HG03378 (cell line): ENCODE data around the gene YIPF4.
"Not testable (repeated sequence)": the region's sequence is repeated elsewhere in the genome, so short reads cannot be mapped to it uniquely, and the experiment has no call there.

ENCODE experiments used
- ATAC-seq: cut with Tn5 transposase; IDR thresholded peaks from one replicate; pipeline ENCODE4 v1.9.1; 2021; ENCODE audit warnings: mild to moderate bottlenecking, moderate library complexity; ENCODE audit not compliant: unreplicated experiment

The YIPF4 gene

DNA sequence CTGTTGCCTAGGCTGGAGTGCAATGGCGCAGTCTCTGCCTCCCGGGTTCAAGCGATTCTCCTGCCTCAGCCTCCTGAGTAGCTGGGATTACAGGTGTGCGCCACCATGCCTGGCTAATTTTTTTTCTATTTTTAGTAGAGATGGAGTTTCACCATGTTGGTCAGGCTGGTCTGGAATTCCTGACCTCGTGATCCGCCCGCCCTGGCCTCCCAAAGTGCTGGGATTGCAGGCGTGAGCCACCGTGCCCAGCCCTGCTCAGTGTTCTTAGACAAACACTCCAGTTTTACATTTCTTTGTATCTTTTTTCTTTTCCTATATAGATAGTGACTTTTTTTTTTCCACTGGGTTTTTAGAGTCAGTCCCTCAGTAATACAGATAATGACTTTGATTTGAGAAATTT is 86.6 kb downstream of the YIPF4 start:
- ATAC-seq = not testable (repeated sequence)

DNA sequence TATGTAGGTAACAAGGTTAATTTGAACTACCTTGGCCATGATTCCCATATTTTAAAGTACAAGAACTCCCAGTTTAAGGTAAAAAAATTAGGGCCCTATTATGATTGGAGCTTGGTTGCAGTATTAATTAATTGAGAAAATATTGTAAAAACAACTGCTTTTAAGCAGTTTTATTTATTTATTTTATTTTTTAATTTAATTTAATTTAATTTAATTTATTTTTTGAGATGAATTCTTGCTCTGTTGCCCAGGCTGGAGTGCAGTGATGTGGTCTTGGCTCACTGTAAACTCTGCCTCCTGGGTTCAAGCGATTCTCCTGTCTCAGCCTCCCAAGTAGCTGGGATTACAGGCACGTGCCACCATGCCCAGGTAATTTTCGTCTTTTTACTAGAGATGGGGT is 88.0 kb downstream of the YIPF4 start:
- not testable (repeated sequence) for ATAC-seq
